ENCODE measurements around the gene NFKBIA.
A peak's percentile ranks its signal among the peaks of the same experiment; 100 is the strongest.
"Not testable (repeated sequence)": the region's sequence is repeated elsewhere in the genome, so short reads cannot be mapped to it uniquely, and the experiment has no call there.

The NFKBIA gene

DNA sequence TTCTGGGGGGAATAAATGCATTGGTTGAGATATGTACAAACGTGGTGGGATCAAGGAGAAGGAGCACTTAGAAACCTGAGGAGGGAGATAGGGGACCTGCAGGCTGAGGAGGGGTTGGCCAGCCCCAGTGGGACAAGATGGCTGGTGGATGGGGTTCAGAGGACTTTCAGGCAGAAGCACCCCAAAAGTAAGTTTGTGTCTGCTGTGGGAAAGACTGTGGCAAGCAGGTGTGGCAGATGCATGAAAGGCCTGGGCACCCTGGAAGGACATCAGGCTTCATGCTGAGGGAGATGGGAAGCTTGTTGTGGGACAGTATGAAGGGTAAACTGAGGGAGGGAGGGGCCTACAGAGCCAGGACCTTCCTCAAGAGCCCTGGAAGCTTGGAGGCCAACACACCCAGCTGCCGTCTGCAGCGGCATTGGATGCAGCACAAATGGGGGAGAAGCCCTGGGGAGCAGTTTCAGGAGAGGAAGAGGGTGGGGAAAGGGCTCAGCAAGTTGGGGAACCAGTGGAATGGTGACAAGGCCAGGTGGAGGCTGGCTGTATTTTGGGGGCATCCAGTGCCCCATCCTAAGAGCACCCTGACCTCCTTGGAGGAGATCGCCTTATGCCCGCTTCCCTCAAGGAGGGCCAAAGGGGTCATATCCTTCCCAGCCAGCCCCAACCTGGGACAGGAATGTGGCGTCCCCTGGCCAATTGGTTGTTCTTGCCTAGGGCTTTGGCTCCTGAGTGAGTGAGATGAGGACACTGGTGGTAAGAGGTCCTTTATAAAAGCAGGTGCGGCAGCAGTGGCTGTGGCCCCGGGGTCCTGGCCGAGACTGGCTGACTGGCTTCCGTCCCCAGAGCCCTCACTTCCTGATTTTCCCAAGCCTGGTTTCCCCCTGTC is 20.7 kb downstream of the NFKBIA start:
- H3K4me3 ChIP-seq (ENCODE audit: low read length), result no peak overlapping the region
- no peak for DNase-seq (ENCODE audit: low read depth)
- TF ChIP-seq, protein P1, sequence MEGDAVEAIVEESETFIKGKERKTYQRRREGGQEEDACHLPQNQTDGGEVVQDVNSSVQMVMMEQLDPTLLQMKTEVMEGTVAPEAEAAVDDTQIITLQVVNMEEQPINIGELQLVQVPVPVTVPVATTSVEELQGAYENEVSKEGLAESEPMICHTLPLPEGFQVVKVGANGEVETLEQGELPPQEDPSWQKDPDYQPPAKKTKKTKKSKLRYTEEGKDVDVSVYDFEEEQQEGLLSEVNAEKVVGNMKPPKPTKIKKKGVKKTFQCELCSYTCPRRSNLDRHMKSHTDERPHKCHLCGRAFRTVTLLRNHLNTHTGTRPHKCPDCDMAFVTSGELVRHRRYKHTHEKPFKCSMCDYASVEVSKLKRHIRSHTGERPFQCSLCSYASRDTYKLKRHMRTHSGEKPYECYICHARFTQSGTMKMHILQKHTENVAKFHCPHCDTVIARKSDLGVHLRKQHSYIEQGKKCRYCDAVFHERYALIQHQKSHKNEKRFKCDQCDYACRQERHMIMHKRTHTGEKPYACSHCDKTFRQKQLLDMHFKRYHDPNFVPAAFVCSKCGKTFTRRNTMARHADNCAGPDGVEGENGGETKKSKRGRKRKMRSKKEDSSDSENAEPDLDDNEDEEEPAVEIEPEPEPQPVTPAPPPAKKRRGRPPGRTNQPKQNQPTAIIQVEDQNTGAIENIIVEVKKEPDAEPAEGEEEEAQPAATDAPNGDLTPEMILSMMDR (conservative IDR thresholded peaks at IDR 0.05; ENCODE audit: low read depth, low read length), result no peak

DNA sequence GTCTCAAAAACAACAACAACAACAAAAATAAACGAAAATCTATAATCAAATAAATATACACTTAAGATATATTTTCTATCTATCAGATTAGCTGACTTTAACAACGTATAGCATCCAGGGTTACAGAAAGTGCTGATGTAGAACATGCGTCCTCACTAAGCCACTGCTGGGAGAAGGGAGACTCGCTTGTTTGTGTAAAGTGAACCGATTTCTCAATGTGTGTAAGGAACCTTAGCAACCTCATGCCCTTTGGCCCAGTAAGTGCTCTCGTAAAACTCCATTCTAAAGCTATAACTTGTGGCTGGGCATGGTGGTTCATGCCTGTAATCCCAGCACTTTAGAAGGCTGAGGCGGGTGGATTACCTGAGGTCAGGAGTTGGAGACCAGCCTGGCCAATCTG is 23.8 kb downstream of the NFKBIA start:
- H3K4me3 ChIP-seq (ENCODE audit: low read length), result no peak overlapping the region
- no peak for DNase-seq (ENCODE audit: low read depth)
- TF ChIP-seq, protein P1 (conservative IDR thresholded peaks at IDR 0.05; ENCODE audit: low read depth, low read length), result no peak

DNA sequence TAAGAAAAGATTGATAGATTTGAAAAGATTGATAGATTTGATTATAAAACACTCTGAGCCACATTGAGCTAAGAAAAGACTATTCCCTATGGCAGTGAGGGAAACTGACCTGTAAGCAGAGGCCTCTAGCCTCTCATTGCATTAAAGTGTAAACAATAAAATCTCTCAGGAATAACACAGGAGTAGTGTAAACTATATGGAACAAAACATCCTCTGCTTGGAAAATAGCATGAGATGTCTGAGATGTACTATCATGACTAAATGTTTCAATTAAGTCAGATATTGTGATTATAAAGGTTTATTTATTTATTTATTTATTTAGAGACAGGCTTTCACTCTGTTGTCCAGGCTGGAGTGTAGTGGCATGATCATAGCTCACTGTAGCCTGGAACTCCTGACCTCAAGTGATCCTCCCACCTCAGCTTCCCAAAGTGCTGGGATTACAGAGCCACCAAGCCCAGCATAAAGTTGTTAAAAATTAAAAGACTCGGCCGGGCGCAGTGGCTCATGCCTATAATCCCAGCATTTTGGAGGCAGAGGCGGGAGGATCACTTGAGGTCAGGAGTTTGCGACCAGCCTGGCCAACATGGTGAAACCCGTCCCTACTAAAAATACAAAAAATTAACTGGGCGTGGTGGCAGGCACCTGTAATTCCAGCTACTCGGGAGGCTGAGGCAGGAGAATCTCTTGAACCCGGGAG is 25.2 kb downstream of the NFKBIA start:
- DNase-seq (ENCODE audit: low read depth); H3K4me3 ChIP-seq (ENCODE audit: low read length): not testable (repeated sequence)

DNA sequence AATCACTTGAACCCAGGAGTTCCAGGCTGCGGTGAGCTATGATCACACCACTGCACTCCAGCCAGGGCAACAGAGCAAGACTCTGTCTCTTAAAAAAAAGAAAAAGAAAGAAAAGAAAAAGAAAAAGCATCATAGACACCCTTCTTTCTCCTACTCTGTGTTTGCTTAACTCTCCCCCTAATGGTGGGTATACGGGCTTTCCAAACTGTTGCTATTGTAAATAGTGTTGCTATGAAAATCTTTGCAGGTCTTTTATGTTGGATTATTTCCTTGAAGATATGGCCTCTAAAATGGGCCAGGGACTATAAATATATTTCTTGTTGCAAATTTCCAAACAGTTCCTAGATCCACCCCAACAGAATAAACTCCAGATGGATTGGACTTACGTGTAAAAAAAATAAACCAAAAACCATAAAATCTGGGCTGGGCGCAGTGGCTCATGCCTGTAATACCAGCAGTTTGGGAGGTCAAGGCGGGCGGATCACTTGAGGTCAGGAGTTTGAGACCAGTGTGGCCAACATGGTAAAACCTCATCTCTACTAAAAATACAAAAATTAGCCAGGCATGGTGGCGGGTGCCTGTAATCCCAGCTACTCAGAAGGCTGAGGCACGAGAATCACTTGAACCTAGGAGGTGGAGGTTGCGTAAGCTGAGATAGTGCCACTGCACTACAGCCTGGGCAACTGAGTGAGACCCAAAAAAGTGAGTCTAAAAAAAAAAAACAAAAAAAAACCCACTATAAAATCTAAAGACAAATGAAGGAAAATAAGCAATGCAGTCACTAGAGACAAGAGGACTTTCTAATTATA is 25.9 kb downstream of the NFKBIA start:
- TF ChIP-seq, protein P1 (conservative IDR thresholded peaks at IDR 0.05; ENCODE audit: low read depth, low read length), result no peak
- no peak for DNase-seq (ENCODE audit: low read depth)
- H3K4me3 ChIP-seq (ENCODE audit: low read length), result no peak overlapping the region

DNA sequence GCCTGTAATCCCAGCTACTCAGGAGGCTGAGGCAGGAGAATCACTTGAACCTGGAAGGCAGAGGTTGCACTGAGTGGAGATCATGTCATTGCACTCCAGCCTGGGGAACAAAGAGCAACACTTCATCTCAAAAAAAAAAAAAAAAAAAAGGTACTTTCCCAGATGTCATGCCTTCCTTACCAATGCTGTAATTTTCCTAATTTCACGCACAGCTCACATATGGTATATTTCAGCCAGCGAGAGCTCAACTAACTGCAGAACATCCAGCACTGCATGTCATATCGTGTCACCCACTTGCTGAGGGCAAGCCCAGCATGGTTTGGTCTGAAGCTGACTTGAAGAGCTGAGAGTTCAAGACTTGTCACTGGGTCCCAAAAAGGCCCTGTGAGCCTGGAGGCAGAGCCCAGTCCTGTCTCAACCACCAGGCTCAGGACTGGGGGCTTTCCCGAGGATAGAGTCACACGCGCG is 29.0 kb downstream of the NFKBIA start:
- no peak for DNase-seq (ENCODE audit: low read depth)
- TF ChIP-seq, protein P1 (conservative IDR thresholded peaks at IDR 0.05; ENCODE audit: low read depth, low read length), result no peak
- H3K4me3 ChIP-seq (ENCODE audit: low read length), result no peak overlapping the region

DNA sequence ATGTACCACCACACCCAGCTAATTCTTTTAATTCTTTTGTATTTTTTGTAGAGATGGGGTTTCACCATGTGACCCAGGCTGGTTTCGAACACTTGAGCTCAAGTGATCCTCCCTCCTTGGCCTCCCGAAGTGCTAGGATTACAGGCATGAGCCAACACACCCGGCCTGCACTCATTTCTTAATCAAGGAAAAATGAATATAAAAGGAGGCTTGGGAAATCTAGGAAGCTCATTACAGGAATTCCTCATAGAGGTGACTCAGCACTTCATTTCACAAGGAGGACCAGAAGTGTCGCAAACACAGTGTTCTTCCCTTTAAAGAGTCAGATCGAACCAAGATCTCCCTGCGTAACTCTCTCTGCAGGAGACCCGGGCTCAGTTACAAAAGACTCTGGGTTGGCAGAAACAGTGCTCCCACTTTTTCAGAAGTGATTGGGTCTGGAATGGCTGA is 30.3 kb downstream of the NFKBIA start:
- DNase-seq (ENCODE audit: low read depth), result peak; percentile 69
- H3K4me3 ChIP-seq (ENCODE audit: low read length), result no peak overlapping the region
- TF ChIP-seq, protein P1 (conservative IDR thresholded peaks at IDR 0.05; ENCODE audit: low read depth, low read length), result no peak

DNA sequence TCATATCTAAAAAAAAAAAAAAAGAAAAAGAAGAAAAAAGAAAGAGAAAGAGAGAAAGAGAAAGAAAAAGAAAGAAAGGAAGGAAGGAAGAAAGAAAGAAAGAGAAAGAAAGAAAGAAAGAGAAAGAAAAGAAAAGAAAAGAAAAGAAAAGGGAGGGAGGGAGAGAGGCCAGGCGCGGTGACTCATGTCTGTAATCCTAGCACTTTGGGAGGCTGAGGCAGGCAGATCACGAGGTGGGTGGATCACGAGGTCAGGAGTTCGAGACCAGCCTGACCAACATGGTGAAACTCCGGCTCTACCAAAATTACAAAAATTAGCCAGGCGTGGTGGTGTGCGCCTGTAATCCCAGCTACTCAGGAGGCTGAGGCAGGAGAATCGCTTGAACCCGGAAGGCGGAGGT is 31.3 kb downstream of the NFKBIA start:
- not testable (repeated sequence) for DNase-seq (ENCODE audit: low read depth)

More for the DNA sequence above, 31.3 kb downstream of the NFKBIA start:
- not testable (repeated sequence) for H3K4me3 ChIP-seq (ENCODE audit: low read length)
